Stimulated activated naive CD8-positive, alpha-beta T cell treated with anti-CD3 and anti-CD28 coated beads, Interleukin-15, Interleukin-2, amounts not matched to agents 100 U/mL and 50 U/mL, for 24 hours (primary cell): ENCODE results near the gene ITGB5.
"Not testable (repeated sequence)": the region's sequence is repeated elsewhere in the genome, so short reads cannot be mapped to it uniquely, and the experiment has no call there.

ENCODE experiments used
- ATAC-seq: fragments of 150-1000 bp; cut with Tn5 transposase; one replicate; pipeline ENCODE4 v1.10.0; 2021
- DNase-seq: peaks from one replicate; pipeline ENCODE4 v3.0.0; 2021

Gene ITGB5

DNA sequence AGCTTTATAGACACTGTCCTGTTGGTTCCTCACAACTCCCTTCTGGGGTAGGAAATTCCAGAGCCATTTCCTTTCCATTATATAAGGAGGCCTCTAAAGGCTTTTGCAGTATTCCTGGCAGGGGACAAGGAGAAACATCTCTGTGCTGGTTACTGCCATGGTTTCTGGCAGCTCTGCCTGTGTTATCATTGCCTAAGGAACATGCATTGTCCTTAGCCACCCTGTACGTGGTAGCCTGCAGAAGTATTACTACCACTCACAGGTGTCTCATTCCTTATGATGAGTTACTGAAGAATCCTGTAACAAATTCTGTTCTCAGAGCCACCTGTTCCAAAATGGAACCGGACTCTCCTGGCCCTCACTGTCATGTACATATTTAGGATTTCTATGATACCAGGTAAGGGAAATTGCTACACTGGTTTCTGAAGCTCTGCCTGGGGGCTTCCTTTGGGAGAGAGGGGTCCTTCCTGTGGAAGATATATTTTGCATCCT is 98.9 kb downstream of the ITGB5 start:
- no peak for DNase-seq
- no peak for ATAC-seq

DNA sequence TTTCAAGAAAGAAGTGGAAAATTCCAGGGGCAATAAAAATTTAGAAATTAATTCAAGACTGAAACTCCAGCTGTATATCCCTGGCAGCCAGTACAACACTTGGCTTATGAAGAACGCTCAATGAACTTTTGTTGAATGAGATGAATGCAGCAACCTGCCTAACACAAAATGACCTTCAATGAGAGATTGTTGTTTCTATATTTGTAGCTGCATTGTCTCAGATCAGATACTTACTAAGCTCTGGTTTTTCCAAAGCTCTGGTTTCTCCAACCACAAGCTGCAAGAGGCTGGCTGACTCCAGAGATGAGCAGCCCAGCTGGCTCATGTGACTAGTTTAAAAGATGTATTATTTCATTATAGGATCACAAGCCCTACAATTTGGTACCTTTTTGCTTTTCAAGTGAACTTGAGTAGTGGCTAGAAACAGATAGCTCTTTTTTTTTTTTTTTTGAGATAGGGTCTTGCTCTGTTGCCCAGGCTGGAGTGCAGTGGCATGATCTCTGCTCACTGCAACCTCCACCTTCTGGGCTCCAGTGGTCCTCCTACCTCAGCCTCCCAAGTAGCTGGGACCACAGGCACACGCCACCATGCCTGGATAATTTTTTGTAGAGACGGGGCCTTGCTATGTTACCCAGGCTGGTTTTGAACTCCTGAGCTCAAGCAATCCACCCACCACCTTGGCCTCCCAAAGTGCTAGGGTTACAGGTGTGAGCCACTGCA is 99.5 kb downstream of the ITGB5 start:
- ATAC-seq: peak; percentile 67
- no peak for DNase-seq

- ATAC-seq (peak; percentile 39), DNase-seq (peak; percentile 15)
Observed at GRCh38 chr3:124786511-124787241, 100.5 kb downstream of the ITGB5 start.

DNA sequence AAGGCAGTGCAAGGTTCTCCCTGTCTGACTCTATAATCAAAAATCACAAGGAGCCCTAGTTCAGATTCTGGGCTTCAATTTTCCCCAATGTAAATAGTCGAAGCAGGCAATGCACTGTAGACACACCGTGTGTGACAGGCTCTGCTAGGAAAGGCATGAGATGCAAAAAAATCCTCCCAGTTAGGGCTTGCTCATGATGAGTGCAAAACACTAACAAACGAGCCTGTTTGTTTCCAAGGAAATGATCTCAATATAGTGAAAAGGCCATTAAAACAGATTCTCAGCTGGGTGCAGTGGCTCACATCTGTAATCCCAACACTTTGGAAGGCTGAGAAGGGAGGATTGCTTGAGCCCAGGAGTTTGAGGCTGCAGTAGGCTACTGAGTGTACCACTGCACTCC is 101.2 kb downstream of the ITGB5 start:
- DNase-seq: no peak
- no peak for ATAC-seq

DNA sequence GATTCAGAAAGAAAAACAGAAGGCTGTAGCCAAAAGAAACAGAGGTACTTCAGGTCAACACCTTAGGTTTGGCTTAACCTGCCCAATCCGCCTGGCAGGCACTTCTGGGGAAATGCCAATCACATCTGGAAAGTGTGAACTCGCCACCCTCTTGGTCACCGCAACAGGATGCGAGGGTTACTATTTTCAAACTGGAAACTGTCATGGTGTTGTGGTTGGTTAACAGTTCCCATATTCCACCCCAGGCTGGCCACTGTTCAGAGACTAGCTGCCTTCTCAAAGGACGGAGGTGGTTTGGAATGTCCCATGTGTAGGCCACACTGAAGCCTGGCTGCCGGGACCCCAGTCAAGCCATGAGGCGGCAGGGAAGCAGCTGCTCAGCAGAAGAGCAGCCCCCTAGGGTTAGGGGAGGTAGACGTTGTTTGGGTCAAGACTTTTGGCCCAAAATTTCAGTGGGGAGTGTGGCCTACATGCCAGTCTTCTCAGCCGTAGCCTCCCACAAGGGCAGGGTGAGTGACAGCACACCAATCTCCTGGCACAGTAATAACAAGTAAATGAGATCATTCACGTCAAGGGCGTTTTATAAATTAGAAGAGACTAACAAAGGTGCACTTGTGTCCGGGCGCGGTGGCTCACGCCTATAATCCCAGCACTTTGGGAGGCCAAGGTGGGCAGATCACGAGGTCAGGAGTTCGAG is 102.3 kb downstream of the ITGB5 start:
- peak; percentile 10 for ATAC-seq
- DNase-seq: peak; percentile 9

DNA sequence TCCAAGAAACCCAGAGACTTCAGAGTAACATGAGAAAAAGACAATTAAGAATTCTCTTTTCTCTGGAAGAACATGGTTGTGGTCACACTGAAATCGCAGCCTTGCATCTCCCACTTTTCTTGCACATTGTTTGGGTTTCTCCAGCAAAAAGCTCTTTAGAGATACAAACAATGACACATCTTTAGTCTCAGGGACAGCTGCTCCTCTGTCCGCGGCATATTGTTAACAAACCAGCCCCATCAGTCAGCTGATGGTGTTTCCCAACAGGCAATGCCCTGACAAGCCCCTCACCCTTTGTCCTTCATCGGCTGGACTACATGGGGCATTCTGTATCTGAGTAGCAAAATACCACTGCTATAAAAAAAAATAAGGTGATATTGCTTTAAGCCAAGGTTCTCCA is 103.5 kb downstream of the ITGB5 start:
- no peak for DNase-seq
- ATAC-seq: no peak

- not testable (repeated sequence) for DNase-seq, ATAC-seq
Observed at GRCh38 chr3:124782377-124782712, 104.8 kb downstream of the ITGB5 start.

GRCh38 chr3:124781476-124782376 is 105.4 kb downstream of the ITGB5 start:
- no peak for DNase-seq
- ATAC-seq: no peak

DNA sequence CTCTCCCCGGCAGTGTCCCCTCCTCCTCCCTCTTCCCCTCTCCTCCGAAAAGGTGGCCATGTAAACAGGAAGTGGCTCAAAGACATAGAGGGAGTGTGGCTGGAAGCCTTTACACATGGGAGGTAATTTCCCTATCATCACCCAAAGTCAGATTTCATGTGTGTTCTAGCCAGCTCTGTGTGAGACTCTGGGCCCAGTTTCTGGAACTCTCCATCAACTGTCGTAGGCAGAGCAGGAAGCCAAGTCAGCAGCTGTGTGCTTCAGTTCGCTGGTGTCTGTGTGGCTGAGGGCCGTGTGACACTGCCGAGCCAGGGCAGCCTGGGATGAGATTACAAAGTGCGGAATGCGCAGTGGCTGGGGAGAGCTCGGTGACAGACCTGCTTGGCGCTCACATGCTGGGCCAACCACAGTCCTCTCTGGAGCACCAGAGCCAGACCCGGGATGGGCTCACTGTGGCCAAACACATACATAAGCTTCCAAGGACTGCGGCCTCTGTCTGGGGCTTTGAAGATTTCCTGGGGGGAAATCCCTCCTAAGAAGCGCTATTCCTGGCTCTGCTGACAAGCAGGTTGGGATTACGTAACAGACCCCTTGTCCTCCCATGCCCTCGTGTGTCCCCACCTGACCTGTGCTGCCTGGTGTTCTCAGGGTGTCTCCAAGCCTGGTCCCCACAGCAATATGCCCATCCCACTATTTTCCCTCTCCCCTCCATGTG is 106.2 kb downstream of the ITGB5 start:
- ATAC-seq (no peak), DNase-seq (no peak)

GRCh38 chr3:124780356-124780755 is 106.8 kb downstream of the ITGB5 start:
- ATAC-seq: no peak
- no peak for DNase-seq

- DNase-seq (no peak), ATAC-seq (no peak)
Observed at GRCh38 chr3:124779751-124780191, 107.4 kb downstream of the ITGB5 start.

GRCh38 chr3:124779116-124779515 is 108.0 kb downstream of the ITGB5 start:
- no peak for DNase-seq
- ATAC-seq: no peak

DNA sequence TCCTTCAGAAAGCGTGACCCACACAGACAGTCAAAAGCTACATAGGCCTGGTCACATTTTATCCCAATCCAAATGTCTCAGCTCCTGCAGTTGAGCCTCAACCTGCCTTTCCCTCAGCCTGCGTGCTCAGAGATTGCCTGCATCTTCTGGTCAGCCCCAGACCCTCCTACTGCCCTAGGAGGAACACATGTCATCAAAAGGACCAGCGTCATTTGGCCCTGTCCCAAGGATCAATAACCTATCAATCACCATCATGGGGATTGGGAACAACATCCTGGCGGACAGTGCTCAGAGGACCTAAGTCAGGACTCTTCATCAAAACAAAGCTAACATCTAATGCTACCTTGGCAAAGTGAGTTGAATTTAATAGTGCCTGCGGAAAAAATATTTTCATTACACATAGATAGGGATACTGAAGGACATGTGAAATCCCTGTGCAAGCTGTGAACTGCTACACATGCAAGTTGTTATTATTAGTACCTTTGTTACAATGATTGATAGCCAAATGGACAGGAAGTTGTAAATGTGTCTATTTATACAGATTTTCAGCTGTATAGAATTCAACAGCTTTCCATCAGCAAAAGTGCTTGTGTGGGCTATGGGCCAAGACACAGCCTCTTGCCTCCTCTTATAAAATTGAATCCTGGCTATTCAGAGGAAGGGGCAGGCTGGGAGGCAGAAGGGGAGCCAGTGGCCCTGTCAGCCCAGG is 109.2 kb downstream of the ITGB5 start:
- ATAC-seq: no peak
- no peak for DNase-seq

DNA sequence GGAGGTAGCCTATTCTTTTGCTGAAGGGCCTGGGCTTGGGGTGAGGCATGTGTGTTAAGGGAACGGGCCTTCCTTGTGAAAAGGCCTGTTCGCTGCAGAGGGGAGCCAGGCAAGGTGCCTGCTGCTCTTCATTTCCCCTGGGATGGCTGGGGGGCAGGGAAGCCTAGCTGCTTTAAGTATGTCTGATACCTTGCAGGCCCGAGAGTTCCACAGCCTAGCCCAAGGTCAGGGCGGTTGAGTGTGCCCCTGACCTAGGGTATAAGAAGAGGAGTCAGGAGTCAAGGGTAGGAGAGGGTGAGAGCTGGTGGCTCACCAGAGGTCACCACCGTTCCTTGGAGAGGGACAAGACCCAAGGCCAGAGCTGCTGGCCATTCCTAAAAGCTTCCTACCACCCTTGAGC is 110.3 kb downstream of the ITGB5 start:
- no peak for DNase-seq
- no peak for ATAC-seq

DNA sequence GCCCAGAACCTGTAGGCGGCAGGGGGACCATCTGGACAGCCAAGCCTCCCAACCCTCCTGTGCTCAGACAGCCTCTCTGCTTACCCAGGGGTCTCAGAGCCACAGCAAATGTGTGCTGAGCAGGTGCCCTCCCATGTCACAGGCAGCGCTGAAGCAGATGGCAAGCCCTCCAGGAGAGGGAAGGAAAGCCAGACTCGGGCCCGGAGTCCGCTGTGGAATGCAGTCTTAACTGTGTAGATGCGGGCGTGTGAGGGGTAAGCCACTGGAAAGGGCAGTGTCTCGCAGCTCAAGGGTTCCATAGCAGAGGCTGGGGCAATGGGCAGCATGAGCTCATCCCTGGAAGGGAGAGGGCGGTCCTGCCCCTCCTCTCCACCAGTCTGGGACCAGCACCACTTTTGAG is 111.3 kb downstream of the ITGB5 start:
- ATAC-seq (no peak), DNase-seq (no peak)

GRCh38 chr3:124774841-124775402 is 112.2 kb downstream of the ITGB5 start:
- no peak for ATAC-seq
- DNase-seq: no peak

- ATAC-seq (no peak), DNase-seq (no peak)
Observed at GRCh38 chr3:124774327-124774718, 112.8 kb downstream of the ITGB5 start.

- DNase-seq: no peak
Observed at GRCh38 chr3:124773351-124774326, 113.5 kb downstream of the ITGB5 start.

More at GRCh38 chr3:124773351-124774326, 113.5 kb downstream of the ITGB5 start:
- ATAC-seq: no peak
